Kidney glomerular epithelial cell (primary cell): ENCODE data around the gene MAN1B1.
"Not testable (repeated sequence)": the region's sequence is repeated elsewhere in the genome, so short reads cannot be mapped to it uniquely, and the experiment has no call there.

Experiments
- DNase-seq: peaks from one replicate; lab custom pipeline; 2025; lab: John Stamatoyannopoulos, UW

MAN1B1 gene

DNA sequence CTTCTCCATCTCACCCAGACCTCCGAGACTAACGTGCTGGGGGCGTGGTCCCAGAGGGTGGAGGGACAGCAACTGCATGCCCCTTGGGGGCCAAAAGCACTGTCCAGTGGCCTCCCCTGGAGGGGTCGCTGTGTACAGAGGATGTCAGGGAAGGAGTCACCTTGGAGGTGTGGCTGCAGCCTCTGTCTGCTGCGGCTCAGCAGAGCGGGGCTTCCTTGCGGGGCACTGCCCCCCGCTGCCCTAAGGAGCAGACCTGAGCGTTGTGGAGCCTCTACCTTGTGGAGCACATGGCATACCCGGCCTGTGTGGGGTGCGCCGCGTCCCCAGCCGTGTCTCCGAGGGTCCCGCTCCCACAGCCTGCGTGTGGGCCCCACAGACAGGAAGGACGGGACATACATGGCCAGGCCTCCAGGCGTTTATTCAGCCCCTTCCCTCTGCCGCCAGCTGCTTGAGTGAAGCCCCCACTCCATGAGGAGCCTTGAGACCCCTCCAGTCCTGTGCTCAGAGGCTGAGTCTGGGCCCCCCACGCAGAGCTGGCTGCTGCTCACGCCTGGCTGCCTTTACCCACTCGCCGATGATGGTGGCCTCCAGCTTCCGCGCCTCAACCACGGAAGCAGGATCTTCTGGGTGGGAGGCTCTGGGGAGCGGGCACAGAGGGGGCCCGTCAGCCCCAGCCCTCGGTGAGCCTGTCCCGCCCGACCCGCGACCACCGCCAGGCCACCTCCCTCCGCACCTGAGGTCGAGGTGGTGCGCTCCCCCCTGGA is 23.5 kb downstream of the MAN1B1 start:
- DNase-seq: no peak

GRCh38 chr9:137110911-137111787 is 24.4 kb downstream of the MAN1B1 start:
- no peak for DNase-seq

DNA sequence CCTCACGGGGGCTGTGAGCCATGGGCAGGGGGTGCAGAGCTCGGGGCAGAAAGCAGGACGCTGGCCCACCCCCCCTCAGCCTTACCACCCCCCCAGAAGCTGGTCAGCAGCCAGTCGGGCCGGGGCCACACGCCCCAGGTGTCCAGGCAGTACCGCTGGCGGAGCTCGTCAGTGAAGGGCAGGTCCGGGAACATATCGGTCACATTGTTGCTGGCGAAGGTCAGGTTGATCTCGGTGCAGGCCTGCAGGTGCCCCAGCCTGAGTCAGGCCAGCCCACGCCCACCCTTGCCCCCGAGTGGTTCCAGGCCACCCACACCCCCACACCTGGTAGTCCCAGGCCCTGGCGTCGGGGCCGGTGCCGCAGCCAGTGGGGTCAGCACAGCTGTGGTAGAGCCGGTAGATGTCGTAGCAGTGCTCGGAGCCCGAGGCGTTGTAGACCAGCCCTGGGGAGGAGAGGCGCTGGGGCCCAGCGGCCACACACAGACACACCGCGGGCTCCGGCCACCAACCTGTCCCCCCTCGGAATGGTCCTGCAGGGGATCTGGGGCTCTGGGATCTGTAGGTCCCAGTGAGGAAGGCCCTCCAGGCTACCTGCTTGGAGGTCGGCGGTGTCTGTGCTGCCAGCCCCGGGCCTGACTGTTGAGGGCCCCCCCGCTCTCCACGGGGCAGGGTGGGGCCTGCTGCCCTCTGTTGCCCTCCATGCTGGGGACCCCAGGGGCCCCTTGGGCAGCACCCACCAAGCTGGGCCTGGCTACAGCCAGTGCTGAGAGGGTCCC is 25.2 kb downstream of the MAN1B1 start:
- DNase-seq: no peak

DNA sequence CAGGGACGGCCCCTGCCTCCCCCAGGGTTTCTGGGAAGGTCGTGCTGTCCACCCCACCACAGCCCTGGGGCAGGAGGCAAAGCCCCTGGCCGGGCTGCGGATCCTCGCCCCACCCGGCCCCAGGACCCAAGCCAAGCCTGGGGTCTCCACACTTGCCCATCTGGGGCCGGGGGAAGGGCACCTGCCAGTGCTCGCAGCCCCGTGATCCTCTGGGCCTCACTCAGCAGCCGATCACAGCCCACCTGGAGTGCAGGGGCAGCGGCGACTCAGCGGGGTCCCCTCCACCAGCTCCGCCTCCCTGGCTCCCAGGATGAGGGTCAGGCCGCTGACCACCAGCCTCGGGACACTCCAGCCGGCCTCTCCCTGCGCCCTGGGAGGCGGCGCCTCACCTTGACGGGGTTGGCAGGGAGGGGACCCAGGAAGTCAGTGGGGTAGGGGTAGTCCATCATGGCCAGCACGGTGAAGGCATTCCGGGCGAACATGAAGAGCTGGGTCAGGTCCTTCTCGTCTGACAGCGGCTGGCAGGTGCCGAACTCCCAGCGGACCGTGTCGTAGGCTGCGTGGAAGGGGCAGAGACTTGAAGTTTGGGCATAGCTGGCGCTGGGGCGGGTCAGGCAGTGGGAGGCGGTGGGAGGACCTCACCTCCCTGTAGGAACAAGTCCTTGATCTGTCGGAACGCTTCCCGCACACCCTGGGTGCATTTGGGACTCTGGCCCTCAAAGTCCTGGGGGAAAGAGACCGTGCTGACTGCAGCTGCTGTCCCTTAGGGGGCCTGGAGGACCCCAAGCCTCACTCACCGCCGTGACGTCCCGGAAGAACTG is 26.0 kb downstream of the MAN1B1 start:
- no peak for DNase-seq

DNA sequence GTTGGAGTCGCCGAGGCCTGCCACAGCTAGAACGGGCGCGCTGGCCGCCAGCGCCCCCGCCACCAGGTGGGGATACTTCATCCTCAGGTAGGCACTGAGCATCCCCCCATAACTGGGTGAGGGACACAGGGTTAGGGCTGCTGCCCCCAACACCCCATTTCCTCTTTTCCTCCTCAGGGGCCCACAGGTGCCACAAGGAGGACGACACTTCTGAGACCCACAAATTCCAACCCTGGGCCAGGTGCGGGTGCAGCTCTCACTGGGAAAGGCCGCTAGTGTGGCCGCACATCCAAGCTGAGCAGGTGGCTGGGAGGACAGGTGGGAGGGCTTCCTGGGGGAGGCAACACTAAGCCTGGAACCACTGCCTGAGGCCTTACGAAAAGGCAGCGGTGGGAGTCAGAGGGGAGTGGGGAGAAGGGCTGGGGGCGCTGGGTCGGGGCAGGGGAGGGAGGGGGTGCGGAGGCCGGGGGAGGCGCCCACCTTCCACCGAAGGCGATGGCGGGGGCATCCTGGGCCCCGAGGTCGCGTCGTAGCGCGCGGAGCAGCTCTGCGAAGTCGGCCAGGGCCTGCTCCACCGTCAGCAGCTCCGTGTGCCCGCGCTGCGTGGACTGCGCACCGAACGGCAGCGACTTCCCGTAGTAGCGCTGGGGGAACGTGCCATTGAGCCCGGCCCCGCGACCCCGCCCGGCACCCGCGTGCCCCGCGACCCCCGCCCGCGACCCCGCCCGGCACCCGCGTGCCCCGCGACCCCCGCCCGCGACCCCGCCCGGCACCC is 26.8 kb downstream of the MAN1B1 start:
- no peak for DNase-seq

DNA sequence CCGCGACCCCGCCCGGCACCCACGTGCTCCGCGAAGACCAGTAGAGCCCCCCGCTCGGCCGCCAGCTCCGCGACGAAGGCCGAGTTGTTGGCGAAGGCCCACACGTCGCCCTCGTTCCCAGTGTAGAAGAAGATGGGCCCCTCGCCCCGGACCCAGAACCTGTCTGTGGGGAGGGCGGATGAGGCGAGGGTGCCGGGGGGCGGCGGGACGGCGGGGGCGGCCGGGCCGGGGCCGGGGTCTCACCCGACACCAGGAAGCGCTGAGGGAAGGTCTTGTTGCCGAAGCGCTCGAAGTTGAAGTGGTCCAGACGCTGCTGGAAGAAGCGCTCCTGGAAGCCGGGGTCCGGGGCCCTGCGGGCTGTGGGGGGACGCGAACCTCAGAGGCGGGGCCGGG is 27.4 kb downstream of the MAN1B1 start:
- no peak for DNase-seq

GRCh38 chr9:137114613-137115393 is 28.0 kb downstream of the MAN1B1 start, which contains the start of gene DPP7:
TSS of gene DPP7 (minus strand) at chr9:137114733. CDS start at chr9:137114713, 20 bp downstream.
- no peak for DNase-seq

GRCh38 chr9:137115394-137116026 is 28.7 kb downstream of the MAN1B1 start:
- no peak for DNase-seq

- no peak for DNase-seq
Observed at GRCh38 chr9:137116027-137116507, 29.3 kb downstream of the MAN1B1 start.

- DNase-seq: no peak
Observed at GRCh38 chr9:137116728-137117127, 29.9 kb downstream of the MAN1B1 start.

- DNase-seq: no peak
Observed at GRCh38 chr9:137117269-137117731, 30.5 kb downstream of the MAN1B1 start.

DNA sequence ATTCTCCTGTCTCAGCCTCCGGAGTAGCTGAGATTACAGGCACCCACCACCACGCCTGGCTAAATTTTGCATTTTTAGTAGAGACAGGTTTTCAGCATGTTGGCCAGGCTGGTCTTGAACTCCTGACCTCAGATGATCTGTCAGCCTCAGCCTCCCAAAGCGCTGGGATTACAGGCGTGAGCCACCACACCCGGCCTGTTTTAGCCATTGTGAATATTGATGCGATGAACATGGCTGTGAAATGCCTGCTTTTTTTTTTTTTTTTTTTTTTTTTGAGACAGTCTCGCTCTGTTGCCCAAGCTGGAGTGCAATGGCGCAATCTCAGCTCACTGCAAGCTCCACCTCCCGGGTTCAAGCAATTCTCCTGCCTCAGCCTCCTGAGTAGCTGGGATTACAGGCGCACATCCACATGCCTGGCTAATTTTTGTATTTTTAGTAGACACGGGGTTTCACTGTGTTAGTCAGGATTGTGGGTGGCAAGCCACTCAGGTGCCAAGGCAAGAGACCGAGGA is 31.4 kb downstream of the MAN1B1 start:
- not testable (repeated sequence) for DNase-seq

DNA sequence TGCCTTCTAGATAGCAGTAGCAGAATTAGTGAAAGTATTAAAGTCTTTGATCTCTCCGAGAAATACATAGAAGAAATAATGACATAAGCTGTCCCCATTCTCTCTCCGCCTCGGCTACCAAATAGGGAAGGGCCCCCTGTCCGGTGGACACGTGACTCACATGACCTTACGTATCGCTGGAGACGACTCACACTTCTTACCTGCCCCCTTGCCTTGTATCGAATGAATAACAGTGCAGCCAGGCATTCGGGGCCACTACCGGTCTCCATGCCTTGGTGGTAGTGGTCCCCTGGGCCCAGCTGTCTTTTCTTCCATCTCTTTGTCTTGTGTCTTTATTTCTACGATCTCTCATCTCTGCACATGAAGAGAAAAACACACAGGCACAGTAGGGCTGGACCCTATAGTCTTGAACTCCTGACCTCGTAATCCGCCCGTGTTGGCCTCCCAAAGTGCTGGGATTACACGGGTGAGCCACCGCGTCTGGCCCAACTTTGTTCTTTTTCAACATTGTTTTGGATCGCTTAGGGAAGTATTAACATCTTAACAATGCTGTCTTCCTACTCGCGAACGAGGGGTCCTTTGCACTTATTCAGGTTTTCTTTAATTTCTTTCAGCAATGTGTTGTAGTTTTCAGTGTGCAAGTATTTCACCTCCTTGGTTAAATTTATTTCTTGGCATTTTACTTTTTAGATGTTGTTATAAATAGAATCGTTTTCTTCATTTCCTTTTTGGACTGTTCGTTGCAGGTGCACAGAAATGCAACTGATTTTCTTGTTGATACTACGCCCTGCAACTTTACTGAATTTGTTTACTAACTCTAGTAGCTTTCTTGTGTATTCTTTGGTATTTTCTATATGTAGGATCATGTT is 35.4 kb downstream of the MAN1B1 start:
- not testable (repeated sequence) for DNase-seq

DNA sequence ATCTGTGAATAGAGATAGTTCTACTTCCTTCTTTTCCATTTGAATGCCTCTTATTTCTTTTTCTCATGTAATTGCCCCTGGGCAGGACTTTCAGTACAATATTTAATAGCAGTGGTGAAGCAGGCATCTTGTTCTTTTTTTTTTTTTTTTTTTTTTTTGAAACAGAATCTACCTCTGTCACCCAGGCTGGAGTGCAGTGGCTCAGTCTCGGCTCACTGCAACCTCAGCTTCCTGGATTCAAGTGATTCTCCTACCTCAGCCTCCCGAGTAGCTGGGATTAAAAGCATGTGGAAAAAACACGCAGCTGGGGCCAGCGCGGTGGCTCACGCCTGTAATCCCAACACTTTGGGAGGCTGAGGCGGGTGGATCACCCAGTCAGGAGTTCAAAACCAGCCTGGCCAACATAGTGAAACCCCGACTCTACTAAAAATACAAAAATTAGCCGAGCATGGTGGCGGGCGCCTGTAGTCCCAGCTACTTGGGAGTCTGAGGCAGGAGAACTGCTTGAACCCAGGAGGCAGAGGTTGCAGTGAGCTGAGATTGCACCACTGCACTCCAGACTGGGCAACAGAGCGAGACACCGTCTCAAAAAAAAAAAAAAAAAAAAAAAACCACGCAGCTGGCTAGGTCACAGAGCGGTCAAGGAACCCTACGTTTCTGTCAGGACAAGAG is 36.1 kb downstream of the MAN1B1 start:
- not testable (repeated sequence) for DNase-seq

GRCh38 chr9:137123468-137123837 is 36.7 kb downstream of the MAN1B1 start:
- no peak for DNase-seq

DNA sequence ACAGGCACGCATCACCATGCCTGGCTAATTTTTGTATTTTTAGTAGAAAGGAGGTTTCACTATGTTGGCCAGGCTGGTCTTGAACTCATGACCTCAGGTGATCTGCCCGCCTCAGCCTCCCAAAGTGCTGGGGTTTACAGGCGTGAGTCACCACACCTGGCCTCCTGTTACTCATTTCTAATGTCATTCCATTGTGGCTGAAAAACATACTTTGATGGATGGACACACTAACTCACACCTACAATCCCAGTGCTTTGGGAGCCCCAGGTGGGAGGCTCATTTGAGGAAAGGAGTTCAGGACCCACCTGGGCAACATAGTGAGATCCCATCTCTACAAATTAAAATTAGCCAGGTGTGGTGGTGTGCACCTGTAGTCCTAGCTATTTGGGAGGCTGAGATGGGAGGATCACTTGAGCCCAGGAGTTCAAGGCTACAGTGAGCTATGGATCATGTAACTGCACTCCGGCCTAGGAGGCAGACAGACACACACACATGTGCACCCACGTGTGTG is 37.2 kb downstream of the MAN1B1 start:
- DNase-seq: not testable (repeated sequence)

- DNase-seq: no peak
Observed at GRCh38 chr9:137126786-137127185, 40.0 kb downstream of the MAN1B1 start.
